HUES48 (cell line): ENCODE data around the gene ZDHHC18.
"Not testable (repeated sequence)": the region's sequence is repeated elsewhere in the genome, so short reads cannot be mapped to it uniquely, and the experiment has no call there.

ENCODE experiments used
- H3K27ac ChIP-seq: one replicate; pipeline ENCODE4 v1.7.0; 2013; ENCODE audit warnings: low read depth, low read length, inconsistent platforms
- H3K27me3 ChIP-seq: 2 replicates; pipeline ENCODE4 v1.6.1; 2013; ENCODE audit warnings: mild to moderate bottlenecking, low read length; ENCODE audit not compliant: control insufficient read depth, insufficient read depth
- H3K36me3 ChIP-seq: 2 replicates; pipeline ENCODE4 v1.6.1; 2013; ENCODE audit warnings: low read length; ENCODE audit not compliant: control insufficient read depth, insufficient read depth
- H3K4me1 ChIP-seq: 2 replicates; pipeline ENCODE4 v1.6.1; 2013; ENCODE audit warnings: mild to moderate bottlenecking, low read length; ENCODE audit not compliant: control insufficient read depth, insufficient read depth
- H3K4me3 ChIP-seq: 2 replicates; pipeline ENCODE4 v1.5.1; 2013; ENCODE audit warnings: mild to moderate bottlenecking, low read depth, low read length
- H3K9ac ChIP-seq: 2 replicates; pipeline ENCODE4 v1.6.1; 2013; ENCODE audit warnings: mild to moderate bottlenecking, low read depth, low read length, moderate library complexity
- H3K9me3 ChIP-seq: 2 replicates; pipeline ENCODE4 v1.6.1; 2013; ENCODE audit warnings: low read length; ENCODE audit not compliant: control insufficient read depth, insufficient read depth

Gene ZDHHC18

DNA sequence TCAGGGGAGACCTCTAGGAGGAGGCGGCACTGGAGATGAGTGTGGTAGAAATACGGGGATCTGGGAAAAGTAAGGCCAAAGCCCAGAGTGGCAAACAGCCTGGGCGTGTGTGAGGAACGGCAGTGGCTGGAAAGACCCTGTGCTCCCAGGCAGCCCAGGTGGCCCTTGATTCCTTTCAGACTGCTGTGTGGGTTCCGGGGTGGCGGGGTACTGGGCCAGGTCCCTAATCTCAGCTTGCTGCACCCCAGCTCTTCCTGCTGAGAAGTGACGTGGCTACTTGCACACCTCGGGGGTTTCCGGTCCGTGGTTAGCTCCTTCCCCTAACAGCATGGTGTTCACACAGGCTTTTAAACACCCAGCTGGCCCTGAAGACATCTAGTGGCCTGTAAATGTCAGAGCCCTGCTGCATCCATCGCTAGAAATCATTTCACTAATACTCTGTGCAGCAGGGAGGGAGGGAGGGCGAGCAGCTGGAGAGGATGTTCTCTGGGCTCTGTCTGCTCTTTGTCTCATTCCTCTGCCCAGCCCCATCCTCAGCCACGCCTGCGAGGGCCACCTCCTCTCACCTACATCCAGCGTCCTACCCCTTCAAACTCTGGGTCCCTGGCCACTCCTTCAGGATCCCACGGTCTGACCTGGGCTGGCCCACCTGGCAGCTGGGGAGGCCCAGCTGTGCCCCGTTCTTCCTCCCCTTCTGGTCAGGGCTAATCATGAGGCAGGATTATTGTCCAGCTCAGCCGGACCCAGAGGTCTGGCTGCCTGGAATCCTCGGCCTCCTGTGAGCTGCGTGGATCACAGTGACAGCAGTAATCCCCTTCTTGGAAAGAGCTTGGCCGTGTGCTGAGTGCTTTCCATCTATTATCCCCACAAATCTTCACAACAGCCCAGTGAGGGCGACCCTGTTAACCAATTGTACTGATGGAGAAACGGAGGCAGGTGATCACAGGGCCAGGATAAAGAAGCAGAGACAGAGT, 7.2 kb downstream of the ZDHHC18 start:
- Histone ChIP-seq H3K4me3 (no peak overlapping the region), H3K27me3 (no peaks in the 10 kb centered on the region), H3K4me1 (no peaks in the 10 kb centered on the region), H3K36me3 (peaks cover 44% of the 10 kb centered on the region), H3K9me3 (no peaks in the 10 kb centered on the region), H3K9ac (no peak overlapping the region), H3K27ac (no peak overlapping the region)

DNA sequence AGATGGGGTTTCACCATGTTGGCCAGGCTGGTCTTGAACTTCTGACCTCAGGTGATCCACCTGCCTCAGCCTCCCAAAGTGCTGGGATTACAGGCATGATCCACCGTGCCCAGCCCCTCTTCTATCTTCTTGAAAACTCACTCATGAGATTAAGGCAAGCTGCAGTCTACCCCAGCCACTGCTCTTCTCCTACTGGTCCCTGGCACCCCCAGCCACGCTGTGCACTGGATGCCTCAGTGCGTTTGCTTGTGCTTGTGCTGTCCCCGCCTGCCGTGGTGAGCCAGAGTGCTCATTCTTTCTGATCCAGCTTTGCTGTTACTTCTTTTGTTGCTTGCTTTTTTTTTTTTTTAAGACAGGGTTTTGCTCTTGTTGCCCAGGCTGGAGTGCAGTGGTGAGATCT, 11.2 kb downstream of the ZDHHC18 start:
- H3K36me3 ChIP-seq = peaks cover 56% of the 10 kb centered on the region
- H3K27me3 ChIP-seq, H3K9ac ChIP-seq, H3K4me3 ChIP-seq, H3K27ac ChIP-seq, H3K4me1 ChIP-seq, H3K9me3 ChIP-seq: not testable (repeated sequence)

DNA sequence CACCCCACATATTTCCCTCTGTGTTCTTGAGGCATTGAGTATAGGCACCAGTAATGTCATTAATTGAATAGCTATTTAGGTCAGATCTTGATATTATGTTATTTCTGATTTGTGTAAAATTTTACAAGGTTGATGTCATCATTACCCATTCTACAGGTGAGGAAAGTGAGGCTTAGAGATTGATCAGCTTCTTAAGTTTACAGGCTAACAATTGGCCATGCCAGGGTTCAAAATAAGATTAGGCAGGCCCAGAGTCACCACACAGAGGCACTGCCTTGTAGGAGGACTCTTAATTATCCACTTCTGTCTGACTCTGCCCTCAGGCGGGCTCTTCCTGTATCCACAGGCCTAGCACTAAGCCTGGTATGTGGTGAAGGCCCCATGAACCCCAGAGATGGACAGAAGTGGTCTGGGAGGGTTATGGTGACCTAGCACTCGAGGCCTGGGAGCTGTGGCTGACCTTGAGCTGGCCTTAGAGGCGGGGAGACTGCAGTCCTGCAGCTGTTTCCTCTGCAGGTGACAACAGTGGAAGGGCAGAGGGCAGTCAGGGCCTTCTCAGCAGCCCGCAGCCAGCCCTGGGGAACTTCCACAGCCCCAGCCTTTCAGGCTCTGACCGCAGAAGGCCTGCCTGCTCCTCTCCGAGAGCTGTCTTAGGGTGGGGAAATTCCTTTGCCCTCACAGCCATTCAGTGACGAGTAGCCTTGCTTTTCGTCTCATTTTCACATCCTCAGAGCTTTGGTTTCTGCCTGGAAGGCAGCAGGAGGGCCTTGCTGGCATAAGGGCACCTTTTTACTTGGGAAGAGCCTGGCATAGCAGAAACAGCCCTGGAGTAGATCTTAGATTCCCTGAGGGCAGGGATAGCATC, 12.2 kb downstream of the ZDHHC18 start:
- Histone ChIP-seq H3K4me3 (no peak overlapping the region), H3K9me3 (no peaks in the 10 kb centered on the region), H3K9ac (no peak overlapping the region), H3K27me3 (no peaks in the 10 kb centered on the region), H3K27ac (no peak overlapping the region), H3K36me3 (peaks cover 48% of the 10 kb centered on the region), H3K4me1 (no peaks in the 10 kb centered on the region)

DNA sequence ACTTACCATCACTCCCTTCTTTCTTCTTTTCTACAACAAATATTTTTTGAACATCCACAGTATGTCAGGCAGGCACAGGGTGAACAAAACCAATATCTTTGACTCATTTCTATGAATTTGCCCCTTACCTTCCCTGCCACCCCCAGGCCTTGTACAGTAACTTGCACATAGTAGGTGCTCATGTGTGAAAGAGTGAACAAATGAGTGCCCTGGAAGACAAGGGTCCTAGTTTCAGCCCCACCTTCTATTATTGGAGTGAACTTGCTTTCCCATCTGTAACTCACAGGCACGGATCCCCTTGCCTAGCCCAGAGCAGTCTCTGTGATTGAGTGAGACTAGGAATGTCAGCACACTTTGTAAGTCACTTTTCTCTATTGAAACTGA, 12.8 kb downstream of the ZDHHC18 start:
- no peaks in the 10 kb centered on the region for H3K27me3 ChIP-seq
- no peaks in the 10 kb centered on the region for H3K4me1 ChIP-seq
- peaks cover 43% of the 10 kb centered on the region for H3K36me3 ChIP-seq
- H3K9ac ChIP-seq = no peak overlapping the region
- no peak overlapping the region for H3K27ac ChIP-seq
- no peak overlapping the region for H3K4me3 ChIP-seq
- H3K9me3 ChIP-seq = no peaks in the 10 kb centered on the region

DNA sequence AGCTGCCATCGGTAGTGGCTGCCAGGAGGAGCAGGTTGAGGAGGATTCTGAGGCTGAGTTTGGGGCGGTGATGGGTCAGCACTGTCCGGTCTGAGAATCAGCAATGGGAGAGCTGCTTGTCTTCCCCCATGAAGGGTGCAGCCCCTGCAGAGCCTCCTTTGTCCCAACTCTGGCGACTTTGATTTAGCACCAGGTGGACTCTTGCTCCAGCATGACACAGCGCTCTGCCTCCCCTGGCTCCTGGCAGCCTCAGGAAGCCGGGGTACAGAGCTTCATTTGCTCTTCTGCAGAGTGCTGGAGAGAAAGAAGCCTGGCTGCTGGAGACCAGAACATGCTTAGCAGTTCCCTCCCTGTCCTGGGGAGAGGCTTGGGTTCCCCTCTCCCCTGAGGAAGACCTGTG, 13.3 kb downstream of the ZDHHC18 start:
- H3K36me3 ChIP-seq = peaks cover 39% of the 10 kb centered on the region
- no peak overlapping the region for H3K9ac ChIP-seq
- H3K9me3 ChIP-seq = no peaks in the 10 kb centered on the region
- no peak overlapping the region for H3K4me3 ChIP-seq
- H3K4me1 ChIP-seq = no peaks in the 10 kb centered on the region
- no peak overlapping the region for H3K27ac ChIP-seq
- H3K27me3 ChIP-seq = no peaks in the 10 kb centered on the region

DNA sequence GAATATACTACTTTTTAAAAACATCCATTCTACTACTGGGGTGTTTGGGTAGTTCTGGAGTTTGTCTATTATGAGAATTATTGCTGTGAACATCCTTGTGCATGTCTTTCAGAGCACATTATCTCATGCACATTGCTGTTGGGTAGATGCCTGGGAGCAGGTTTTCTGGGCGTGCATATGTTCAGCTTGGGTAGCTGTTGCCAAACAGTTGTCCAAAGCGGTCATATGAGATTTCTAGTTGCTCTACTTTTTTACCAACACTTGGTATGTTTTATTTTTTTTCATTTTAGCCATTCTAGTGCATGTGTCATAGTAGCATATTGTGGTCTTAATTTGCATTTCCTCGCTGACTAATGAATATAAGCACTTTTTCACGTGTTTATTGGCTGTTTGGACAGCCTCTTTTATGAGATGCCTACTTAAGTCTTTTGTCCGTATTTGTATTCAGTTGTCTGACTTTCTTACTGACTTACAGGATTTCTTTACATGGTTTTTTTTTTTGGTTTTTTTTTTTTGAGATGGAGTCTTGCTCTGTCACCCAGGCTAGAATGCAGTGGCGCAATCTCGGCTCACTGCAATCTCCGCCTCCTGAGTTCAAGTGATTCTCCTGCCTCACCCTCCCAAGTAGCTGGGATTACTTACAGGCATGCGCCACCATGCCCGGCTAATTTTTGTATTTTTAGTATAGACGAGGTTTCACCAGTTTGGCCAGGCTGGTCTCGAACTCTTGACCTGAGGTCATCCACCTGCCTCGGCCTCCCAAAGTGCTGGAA, 18.1 kb downstream of the ZDHHC18 start:
- Histone ChIP-seq H3K27ac (no peak overlapping the region), H3K4me1 (no peaks in the 10 kb centered on the region), H3K9ac (no peak overlapping the region), H3K9me3 (no peaks in the 10 kb centered on the region), H3K27me3 (no peaks in the 10 kb centered on the region), H3K4me3 (no peak overlapping the region), H3K36me3 (peaks cover 37% of the 10 kb centered on the region)

DNA sequence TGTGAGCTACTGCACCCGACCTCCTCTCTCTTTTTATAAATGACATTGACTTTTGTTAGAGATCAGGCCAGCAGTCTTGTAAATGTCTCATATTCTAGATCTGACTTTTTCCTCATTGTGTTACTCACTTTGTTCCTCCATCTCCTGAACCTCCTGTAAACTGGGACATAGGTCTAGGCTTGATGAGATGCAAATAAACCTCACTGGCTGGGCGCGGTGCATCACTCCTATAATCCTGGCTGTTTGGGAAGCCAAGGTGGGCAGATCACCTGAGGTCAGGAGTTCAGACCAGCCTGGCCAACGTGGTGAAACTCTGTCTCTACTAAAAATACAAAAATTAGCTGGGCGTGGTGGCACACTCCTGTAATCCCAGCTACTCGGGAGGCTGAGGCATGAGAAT, 21.3 kb downstream of the ZDHHC18 start:
- H3K4me1 ChIP-seq, H3K27me3 ChIP-seq, H3K4me3 ChIP-seq, H3K9ac ChIP-seq, H3K9me3 ChIP-seq, H3K27ac ChIP-seq: not testable (repeated sequence)
- peaks cover 50% of the 10 kb centered on the region for H3K36me3 ChIP-seq

DNA sequence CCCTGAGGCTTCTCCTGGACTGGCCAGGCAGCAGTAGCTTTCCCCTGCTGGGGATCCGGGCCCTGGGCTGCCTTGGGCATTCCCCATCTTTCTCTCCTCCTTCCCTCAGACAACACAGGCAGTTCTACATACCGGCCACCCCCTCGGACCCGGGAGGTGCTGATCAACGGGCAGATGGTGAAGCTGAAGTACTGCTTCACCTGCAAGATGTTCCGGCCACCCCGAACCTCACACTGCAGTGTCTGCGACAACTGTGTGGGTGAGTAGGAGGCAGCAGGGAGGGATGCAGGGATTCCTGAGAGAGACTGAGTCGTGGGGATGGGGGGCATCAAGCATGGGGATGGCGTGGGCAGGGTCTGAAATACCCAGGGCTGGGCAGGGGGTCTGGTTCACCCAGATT, 22.0 kb downstream of the ZDHHC18 start:
- H3K4me3 ChIP-seq = no peak overlapping the region
- H3K9me3 ChIP-seq = no peaks in the 10 kb centered on the region
- 0 out of 2 replicates have a peak, but pooled peaks cover 6% of the 10 kb centered on the region for H3K4me1 ChIP-seq
- H3K36me3 ChIP-seq = peaks cover 53% of the 10 kb centered on the region
- H3K27me3 ChIP-seq = no peaks in the 10 kb centered on the region
- no peak overlapping the region for H3K27ac ChIP-seq
- no peak overlapping the region for H3K9ac ChIP-seq

DNA sequence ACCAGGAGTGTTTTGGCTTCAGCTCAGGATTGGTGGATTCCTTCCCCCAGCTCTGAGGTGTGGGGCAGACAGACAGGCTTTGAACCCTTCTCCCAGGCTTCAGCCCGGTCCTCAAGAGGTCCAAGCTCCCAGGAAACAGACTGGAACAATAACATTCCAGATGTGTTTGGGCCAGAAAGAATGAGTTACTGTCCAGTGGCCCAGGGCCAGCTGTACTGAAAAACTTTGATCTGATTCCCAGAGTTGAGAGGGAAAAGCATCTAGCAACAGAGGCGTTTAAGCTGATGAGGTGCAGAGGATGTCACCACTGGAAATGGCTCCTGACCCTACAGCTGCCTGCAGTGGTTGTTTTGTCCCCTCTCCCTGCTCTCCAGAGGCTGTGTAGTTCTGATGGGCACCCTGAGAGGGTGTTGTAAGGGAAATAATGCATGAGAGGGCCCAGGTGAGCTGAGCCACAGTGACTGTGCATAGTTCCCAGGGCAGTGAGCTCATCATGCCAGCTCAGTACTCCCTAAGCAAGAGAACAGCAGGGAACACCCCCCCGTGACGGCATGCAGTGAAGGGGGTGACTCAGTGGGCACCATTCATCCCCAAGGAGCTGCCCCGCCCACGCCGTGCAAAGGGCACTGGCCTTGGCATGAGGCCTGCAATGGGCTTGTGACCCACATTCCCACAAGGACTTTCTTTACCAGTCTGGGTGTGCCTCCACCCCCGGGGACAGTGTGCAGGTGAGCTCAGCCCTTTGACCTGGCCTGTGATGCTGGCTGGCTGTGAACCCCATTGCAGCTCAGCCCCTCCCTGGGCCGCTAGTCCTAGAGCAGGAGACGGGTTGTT, 22.7 kb downstream of the ZDHHC18 start:
- Histone ChIP-seq H3K27ac (no peak overlapping the region), H3K36me3 (peaks cover 58% of the 10 kb centered on the region), H3K9me3 (no peaks in the 10 kb centered on the region), H3K9ac (no peak overlapping the region), H3K27me3 (no peaks in the 10 kb centered on the region), H3K4me3 (no peak overlapping the region), H3K4me1 (0 out of 2 replicates have a peak, but pooled peaks cover 6% of the 10 kb centered on the region)

DNA sequence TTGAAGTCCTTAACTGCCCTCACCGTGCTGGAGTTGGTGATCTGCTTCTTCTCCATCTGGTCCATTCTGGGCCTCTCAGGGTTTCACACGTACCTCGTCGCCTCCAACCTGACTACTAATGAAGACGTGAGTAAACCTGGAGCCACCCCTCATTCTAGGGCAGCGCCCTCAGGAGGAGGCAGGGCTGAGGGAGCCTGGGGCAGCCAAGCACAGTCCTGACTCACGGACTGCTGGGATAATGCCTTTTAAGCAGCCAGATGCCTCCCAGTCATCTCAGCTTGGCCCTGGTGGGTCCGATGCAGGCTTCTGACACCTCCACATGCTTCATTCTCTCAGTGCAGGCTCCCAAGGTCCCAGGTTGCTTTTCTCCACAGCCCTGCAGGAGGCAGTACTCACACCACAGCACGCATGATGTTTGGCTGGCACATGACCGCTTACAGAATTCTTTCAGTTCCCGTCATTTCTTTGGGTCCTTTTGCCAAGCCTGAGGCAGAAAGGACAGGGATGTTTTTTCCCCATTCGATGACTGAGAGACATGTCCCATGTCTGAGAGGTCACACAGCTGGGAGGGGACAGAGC, 24.7 kb downstream of the ZDHHC18 start:
- Histone ChIP-seq H3K36me3 (peaks cover 62% of the 10 kb centered on the region), H3K9ac (no peak overlapping the region), H3K27ac (no peak overlapping the region), H3K4me1 (0 out of 2 replicates have a peak, but pooled peaks cover 6% of the 10 kb centered on the region), H3K27me3 (no peaks in the 10 kb centered on the region), H3K4me3 (no peak overlapping the region), H3K9me3 (no peaks in the 10 kb centered on the region)
